Measurements from ENCODE around the gene EPHA10. TPM values are rescaled to one million over a fixed set of nuclear protein-coding genes. Genes with fewer than 3 reads are reported as not detected.

The EPHA10 gene
- total and polyA plus RNA-seq, 4 donors, result under 0.01 to 0.09 (median 0.03) TPM; not detected in 1

- no peaks in the 10 kb centered on the region for H3K9me3 ChIP-seq (ENCODE audit: control insufficient read depth in 4 of 4, low read length in 3 of 4)
- no peak for DNase-seq (ENCODE audit: low spot score)
- no peaks in the 10 kb centered on the region for H3K36me3 ChIP-seq (ENCODE audit: control insufficient read depth in 4 of 4, insufficient read depth in 3 of 4, low read depth in 1 of 4, low read length in 3 of 4)
- 56% methylated on average over 10 of the region's 10 CpGs for WGBS
- H3K27me3 ChIP-seq (ENCODE audit: control insufficient read depth in 4 of 4, insufficient read depth in 4 of 4, low read length in 3 of 4), result peaks cover 0 to 3% (median 0%) of the 10 kb centered on the region in 4 donors
- no peaks in the 10 kb centered on the region for H3K4me1 ChIP-seq (ENCODE audit: control insufficient read depth in 4 of 4, insufficient read depth in 4 of 4, low read length in 3 of 4)
- TF ChIP-seq, protein P1, sequence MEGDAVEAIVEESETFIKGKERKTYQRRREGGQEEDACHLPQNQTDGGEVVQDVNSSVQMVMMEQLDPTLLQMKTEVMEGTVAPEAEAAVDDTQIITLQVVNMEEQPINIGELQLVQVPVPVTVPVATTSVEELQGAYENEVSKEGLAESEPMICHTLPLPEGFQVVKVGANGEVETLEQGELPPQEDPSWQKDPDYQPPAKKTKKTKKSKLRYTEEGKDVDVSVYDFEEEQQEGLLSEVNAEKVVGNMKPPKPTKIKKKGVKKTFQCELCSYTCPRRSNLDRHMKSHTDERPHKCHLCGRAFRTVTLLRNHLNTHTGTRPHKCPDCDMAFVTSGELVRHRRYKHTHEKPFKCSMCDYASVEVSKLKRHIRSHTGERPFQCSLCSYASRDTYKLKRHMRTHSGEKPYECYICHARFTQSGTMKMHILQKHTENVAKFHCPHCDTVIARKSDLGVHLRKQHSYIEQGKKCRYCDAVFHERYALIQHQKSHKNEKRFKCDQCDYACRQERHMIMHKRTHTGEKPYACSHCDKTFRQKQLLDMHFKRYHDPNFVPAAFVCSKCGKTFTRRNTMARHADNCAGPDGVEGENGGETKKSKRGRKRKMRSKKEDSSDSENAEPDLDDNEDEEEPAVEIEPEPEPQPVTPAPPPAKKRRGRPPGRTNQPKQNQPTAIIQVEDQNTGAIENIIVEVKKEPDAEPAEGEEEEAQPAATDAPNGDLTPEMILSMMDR (IDR thresholded peaks at IDR 0.05; ENCODE audit: low read depth, low read length, missing input control), result no peak
- TF ChIP-seq HNF4A (conservative IDR thresholded peaks at IDR 0.05) (no peak), GABPA (IDR thresholded peaks at IDR 0.05 in 1 of 2, conservative IDR thresholded peaks at IDR 0.05 in 1 of 2) (no peak), MAX (IDR thresholded peaks at IDR 0.05) (no peak), SP1 (IDR thresholded peaks at IDR 0.05) (no peak), NR2F2 (IDR thresholded peaks at IDR 0.05) (no peak), ZBTB33 (IDR thresholded peaks at IDR 0.05) (no peak), RAD21 (IDR thresholded peaks at IDR 0.05) (no peak), EGR1 (IDR thresholded peaks at IDR 0.05; ENCODE audit: low read depth in 2 of 2) (no peak), RXRA (IDR thresholded peaks at IDR 0.05) (no peak), TAF1 (conservative IDR thresholded peaks at IDR 0.05) (no peak), JUND (IDR thresholded peaks at IDR 0.05) (no peak), FOXA1 (IDR thresholded peaks at IDR 0.05) (no peak), FOXA2 (IDR thresholded peaks at IDR 0.05) (no peak), REST (IDR thresholded peaks at IDR 0.05) (no peak), HNF4G (IDR thresholded peaks at IDR 0.05) (no peak), YY1 (IDR thresholded peaks at IDR 0.05) (no peak), ATF3 (IDR thresholded peaks at IDR 0.05) (no peak)
- no peak overlapping the region for H3K9ac ChIP-seq (ENCODE audit: low read depth in 1 of 2, low read length in 2 of 2)
- H3K27ac ChIP-seq (ENCODE audit: low read depth in 1 of 2, low read length in 2 of 2), result no peak overlapping the region
- no peak overlapping the region for H3K4me3 ChIP-seq (ENCODE audit: low read depth in 1 of 3, low read length in 3 of 3)
Measured at GRCh38 chr1:37673920-37674319, 91.0 kb downstream of the EPHA10 start.

Measured in liver (tissue), 9 donors.